Caco-2 (cell line): ENCODE measurements around the gene ZDHHC13. TPM values are rescaled to one million over a fixed set of nuclear protein-coding genes. Genes with fewer than 3 reads are reported as not detected.

Experiments
- BruUV-seq: library from RNA; stranded (reverse); fragments of 400-500 nt; replicated peaks from 2 replicates; lab custom pipeline; 2021; lab: Mats Ljungman, UMichigan
- CTCF ChIA-PET: fragments of 300-600 bp; sonication (Branson Sonifier 250); formaldehyde crosslinking; loops from one replicate; lab custom pipeline; 2022; ENCODE audit warnings: antibody characterized with exemption; lab: Charles Lee
- POLR2A ChIA-PET: fragments of 300-600 bp; sonication (Branson Sonifier 250); formaldehyde crosslinking; loops from one replicate; lab custom pipeline; 2022; ENCODE audit warnings: antibody characterized with exemption; lab: Charles Lee
- DNase-seq, 2 experiments: peaks; one replicate each; pipeline versions ENCODE4 v3.0.0 to v3.0.0-alpha.2; 2020 to 2022
- H3K27me3 ChIP-seq: replicated peaks from 2 replicates; pipeline ENCODE4 v1.6.0; 2011; ENCODE audit warnings: low read length; ENCODE audit not compliant: control insufficient read depth, insufficient read depth
- H3K36me3 ChIP-seq: 2 replicates; pipeline ENCODE4 v1.5.1; 2011; ENCODE audit warnings: low read length; ENCODE audit not compliant: control insufficient read depth, insufficient read depth
- H3K4me1 ChIP-seq: fragments of 250-450 bp; sonication (Bioruptor Pico); 2 replicates; pipeline ENCODE4 v1.5.1; 2020; ENCODE audit warnings: mild to moderate bottlenecking
- H3K4me3 ChIP-seq: 2 replicates; pipeline ENCODE4 v1.5.1; 2011; ENCODE audit warnings: low read depth, mild to moderate bottlenecking, control low read depth, low read length
- H3K9me3 ChIP-seq: fragments of 250-450 bp; sonication (Bioruptor Pico); 2 replicates; pipeline ENCODE4 v1.5.1; 2020; ENCODE audit warnings: mild to moderate bottlenecking, moderate library complexity
- H3K27ac Mint-ChIP-seq: one replicate; pipeline ENCODE4 v1.8.0; 2022; ENCODE audit warnings: mixed read lengths; ENCODE audit not compliant: unreplicated experiment
- H3K27me3 Mint-ChIP-seq: one replicate; pipeline ENCODE4 v1.8.0; 2022; ENCODE audit warnings: mixed read lengths; ENCODE audit not compliant: insufficient read depth, unreplicated experiment
- H3K36me3 Mint-ChIP-seq: one replicate; pipeline ENCODE4 v1.8.0; 2022; ENCODE audit warnings: mild to moderate bottlenecking, mixed read lengths; ENCODE audit not compliant: insufficient read depth, unreplicated experiment
- H3K4me1 Mint-ChIP-seq: one replicate; pipeline ENCODE4 v1.8.0; 2022; ENCODE audit warnings: low read depth, mixed read lengths; ENCODE audit not compliant: unreplicated experiment
- H3K4me3 Mint-ChIP-seq: one replicate; pipeline ENCODE4 v1.8.0; 2022; ENCODE audit warnings: mild to moderate bottlenecking, moderate library complexity, mixed read lengths; ENCODE audit not compliant: unreplicated experiment
- H3K9me3 Mint-ChIP-seq: one replicate; pipeline ENCODE4 v1.8.0; 2022; ENCODE audit warnings: mixed read lengths; ENCODE audit not compliant: unreplicated experiment
- intact Hi-C: fragments of 100-400 bp; cut with micrococcal nuclease; formaldehyde crosslinking; loops from one replicate; pipeline ENCODE4 v1.10.0; 2022; ENCODE audit not compliant: unreplicated experiment
- total RNA-seq: library from RNA; stranded (reverse); gene quantifications from 2 replicates; pipeline ENCODE4 v1.2.3, GENCODE V29; 2022
- TF ChIP-seq, protein P1 (sequence below), 2 experiments: fragments of 200-600 bp in 1 of 2; IDR thresholded peaks; 1 replicate in 1 of 2; 2 replicates in 1 of 2; pipeline versions ENCODE4 v1.5.1 to v1.8.0; 2011 to 2022; ENCODE audit warnings: antibody characterized with exemption in 1 of 2, control low read depth in 1 of 2, inconsistent platforms in 1 of 2, low read depth in 1 of 2, low read length in 1 of 2, mild to moderate bottlenecking in 1 of 2, moderate library complexity in 1 of 2; ENCODE audit not compliant: insufficient read depth in 1 of 2, severe bottlenecking in 1 of 2, unreplicated experiment in 1 of 2

ZDHHC13 gene
- total RNA-seq, 1 experiment from 2014 or later = 21.8 TPM

DNA sequence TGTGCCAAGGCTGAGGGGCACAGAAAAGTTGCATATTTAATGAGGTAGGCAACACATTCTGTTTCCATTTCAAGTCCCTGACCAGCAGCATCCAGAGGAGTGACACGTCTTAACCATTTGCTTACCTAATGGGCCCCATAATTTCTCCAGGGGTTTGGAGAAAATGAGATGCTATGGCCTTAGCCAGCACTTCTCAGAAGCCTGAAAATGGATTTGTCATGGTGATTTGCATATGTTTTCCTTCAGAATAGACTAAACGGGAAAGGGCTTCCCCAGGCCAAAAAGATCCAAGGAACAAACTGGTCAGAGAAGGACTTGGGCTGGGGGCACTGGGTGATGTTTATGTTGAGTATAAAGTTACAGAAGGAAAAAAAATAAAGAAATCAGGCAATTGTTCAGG, 68.1 kb downstream of the ZDHHC13 start:
- Mint-ChIP-seq H3K4me1 (no peaks in the 10 kb centered on the region), H3K27ac (no peak overlapping the region), H3K36me3 (no peaks in the 10 kb centered on the region), H3K4me3 (no peak overlapping the region), H3K27me3 (no peaks in the 10 kb centered on the region), H3K9me3 (peaks cover 9% of the 10 kb centered on the region)
- intact Hi-C loops = no loop called here
- no TSS peak for BruUV-seq
- H3K9me3 ChIP-seq = no peaks in the 10 kb centered on the region
- ChIA-PET POLR2A (no interaction called here), CTCF (no interaction called here)
- no peak for DNase-seq
- no peaks in the 10 kb centered on the region for H3K4me1 ChIP-seq
- no peaks in the 10 kb centered on the region for H3K27me3 ChIP-seq
- TF ChIP-seq, protein P1, sequence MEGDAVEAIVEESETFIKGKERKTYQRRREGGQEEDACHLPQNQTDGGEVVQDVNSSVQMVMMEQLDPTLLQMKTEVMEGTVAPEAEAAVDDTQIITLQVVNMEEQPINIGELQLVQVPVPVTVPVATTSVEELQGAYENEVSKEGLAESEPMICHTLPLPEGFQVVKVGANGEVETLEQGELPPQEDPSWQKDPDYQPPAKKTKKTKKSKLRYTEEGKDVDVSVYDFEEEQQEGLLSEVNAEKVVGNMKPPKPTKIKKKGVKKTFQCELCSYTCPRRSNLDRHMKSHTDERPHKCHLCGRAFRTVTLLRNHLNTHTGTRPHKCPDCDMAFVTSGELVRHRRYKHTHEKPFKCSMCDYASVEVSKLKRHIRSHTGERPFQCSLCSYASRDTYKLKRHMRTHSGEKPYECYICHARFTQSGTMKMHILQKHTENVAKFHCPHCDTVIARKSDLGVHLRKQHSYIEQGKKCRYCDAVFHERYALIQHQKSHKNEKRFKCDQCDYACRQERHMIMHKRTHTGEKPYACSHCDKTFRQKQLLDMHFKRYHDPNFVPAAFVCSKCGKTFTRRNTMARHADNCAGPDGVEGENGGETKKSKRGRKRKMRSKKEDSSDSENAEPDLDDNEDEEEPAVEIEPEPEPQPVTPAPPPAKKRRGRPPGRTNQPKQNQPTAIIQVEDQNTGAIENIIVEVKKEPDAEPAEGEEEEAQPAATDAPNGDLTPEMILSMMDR (IDR thresholded peaks at IDR 0.05; ENCODE audit: insufficient read depth in 1 of 2, low read depth in 1 of 2, low read length in 1 of 2, severe bottlenecking in 1 of 2, unreplicated experiment in 1 of 2) = no peak
- no peak overlapping the region for H3K4me3 ChIP-seq
- H3K36me3 ChIP-seq = no peaks in the 10 kb centered on the region

DNA sequence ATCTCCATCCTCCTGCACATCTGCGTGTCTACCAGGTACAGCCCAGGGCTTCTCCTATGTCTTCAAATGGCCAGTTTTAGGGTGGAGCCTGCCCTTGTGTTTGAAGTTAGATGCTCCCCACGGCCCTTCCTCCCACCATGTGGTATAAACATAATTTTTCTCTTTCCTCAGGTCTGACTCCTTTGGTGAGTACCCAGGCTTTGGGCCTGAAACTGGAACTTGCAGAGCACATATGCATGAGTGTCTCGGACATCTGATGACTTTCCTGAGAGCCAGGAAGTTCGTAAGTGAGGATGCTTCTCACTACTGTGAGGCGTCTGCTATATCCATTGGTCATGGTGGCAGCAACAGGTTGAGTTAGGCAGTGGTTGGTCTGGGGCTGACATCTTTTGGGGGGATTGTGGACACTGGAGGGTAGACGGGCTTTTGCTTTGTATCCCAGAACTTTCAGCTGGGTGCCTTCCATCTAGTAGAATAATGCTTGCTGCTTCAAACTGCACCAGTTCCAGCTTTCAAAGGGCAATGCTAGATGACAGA, 68.6 kb downstream of the ZDHHC13 start:
- no TSS peak for BruUV-seq
- Histone ChIP-seq H3K36me3 (no peaks in the 10 kb centered on the region), H3K9me3 (no peaks in the 10 kb centered on the region), H3K27me3 (no peaks in the 10 kb centered on the region), H3K4me1 (no peaks in the 10 kb centered on the region), H3K4me3 (no peak overlapping the region)
- no peaks in the 10 kb centered on the region for H3K27me3 Mint-ChIP-seq
- peaks cover 9% of the 10 kb centered on the region for H3K9me3 Mint-ChIP-seq
- no peaks in the 10 kb centered on the region for H3K4me1 Mint-ChIP-seq
- ChIA-PET CTCF (no interaction called here), POLR2A (no interaction called here)
- no peak overlapping the region for H3K4me3 Mint-ChIP-seq
- H3K27ac Mint-ChIP-seq = no peak overlapping the region
- intact Hi-C loops = no loop called here
- no peaks in the 10 kb centered on the region for H3K36me3 Mint-ChIP-seq
- TF ChIP-seq, protein P1 (IDR thresholded peaks at IDR 0.05; ENCODE audit: insufficient read depth in 1 of 2, low read depth in 1 of 2, low read length in 1 of 2, severe bottlenecking in 1 of 2, unreplicated experiment in 1 of 2) = no peak
- DNase-seq = no peak

DNA sequence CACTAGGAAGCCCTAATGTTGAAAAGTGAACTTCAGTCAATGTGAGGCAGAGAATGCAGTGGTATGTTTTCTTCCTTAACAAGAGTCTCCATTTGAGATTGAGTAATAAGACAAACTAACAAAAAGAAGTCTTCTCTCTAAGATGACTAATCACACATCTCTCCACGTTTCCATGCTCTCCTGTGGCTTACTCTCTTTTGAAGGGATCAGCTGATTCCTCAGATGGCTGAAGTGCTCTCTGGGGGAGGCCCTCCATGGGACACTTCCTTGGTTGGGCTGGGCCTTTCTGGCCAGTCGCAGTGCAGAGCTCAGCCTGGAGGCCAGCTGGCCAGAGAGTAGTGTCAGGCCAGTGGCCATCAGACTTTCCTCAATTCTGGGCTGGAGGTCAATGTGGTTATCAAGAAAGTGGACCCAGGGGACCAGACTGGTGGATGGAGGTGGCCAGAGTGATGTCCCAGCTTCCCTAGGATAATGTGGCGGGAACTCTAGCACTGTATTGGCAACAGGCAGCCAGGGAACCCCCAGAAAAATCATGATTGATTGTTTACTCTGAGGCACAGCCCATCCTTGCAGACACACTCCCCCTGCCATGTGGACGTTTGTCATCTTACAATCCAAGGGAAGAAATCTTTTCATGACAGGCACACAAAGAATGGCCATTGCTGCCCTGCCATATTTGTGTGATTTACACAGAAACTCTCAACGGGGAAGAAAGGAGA, 70.3 kb downstream of the ZDHHC13 start:
- no peaks in the 10 kb centered on the region for H3K27me3 Mint-ChIP-seq
- Histone ChIP-seq H3K4me3 (no peak overlapping the region), H3K4me1 (no peaks in the 10 kb centered on the region; the same call in 1 of the 2 replicates), H3K27me3 (no peaks in the 10 kb centered on the region), H3K9me3 (no peaks in the 10 kb centered on the region), H3K36me3 (no peaks in the 10 kb centered on the region)
- no peak overlapping the region for H3K4me3 Mint-ChIP-seq
- TF ChIP-seq, protein P1 (IDR thresholded peaks at IDR 0.05; ENCODE audit: insufficient read depth in 1 of 2, low read depth in 1 of 2, low read length in 1 of 2, severe bottlenecking in 1 of 2, unreplicated experiment in 1 of 2) = no peak
- H3K36me3 Mint-ChIP-seq = no peaks in the 10 kb centered on the region
- intact Hi-C loops = no loop called here
- no peak for DNase-seq
- no peak overlapping the region for H3K27ac Mint-ChIP-seq
- ChIA-PET CTCF (no interaction called here), POLR2A (no interaction called here)
- no TSS peak for BruUV-seq
- peaks cover 9% of the 10 kb centered on the region for H3K9me3 Mint-ChIP-seq
- H3K4me1 Mint-ChIP-seq = no peaks in the 10 kb centered on the region
